CD4-positive, CD25-positive, alpha-beta regulatory T cell (primary cell): Measurements from ENCODE around the gene GTPBP6. TPM values are rescaled to one million over a fixed set of nuclear protein-coding genes. Genes with fewer than 3 reads are reported as not detected.
"Not testable (repeated sequence)": the region's sequence is repeated elsewhere in the genome, so short reads cannot be mapped to it uniquely, and the experiment has no call there.

Experiments
- ATAC-seq, 2 donors: fragments of 150-1000 bp; cut with Tn5 transposase; one replicate each; pipeline ENCODE4 v1.10.0; 2021; ENCODE audit warnings: low read depth in 2 of 2, moderate number of reproducible peaks in 2 of 2, moderate library complexity in 1 of 2
- DNase-seq, 3 donors: peaks; one replicate each; pipeline versions ENCODE4 v3.0.0 to v3.0.0-alpha.2; 2012 to 2022; ENCODE audit warnings: mixed read lengths in 1 of 3
- H3K27ac ChIP-seq: one replicate; pipeline ENCODE4 v1.7.0; 2013; ENCODE audit warnings: mild to moderate bottlenecking, low read length; ENCODE audit not compliant: insufficient read depth, poor library complexity, severe bottlenecking
- H3K27me3 ChIP-seq: one replicate; pipeline ENCODE4 v1.7.0; 2013; ENCODE audit warnings: low read length; ENCODE audit not compliant: control insufficient read depth, insufficient read depth
- H3K36me3 ChIP-seq: one replicate; pipeline ENCODE4 v1.7.0; 2013; ENCODE audit warnings: mild to moderate bottlenecking, low read length, moderate library complexity; ENCODE audit not compliant: control insufficient read depth, insufficient read depth
- H3K4me1 ChIP-seq: 2 replicates; pipeline ENCODE4 v1.7.0; 2013; ENCODE audit warnings: mild to moderate bottlenecking, low read length; ENCODE audit not compliant: insufficient read depth, control insufficient read depth, poor library complexity, severe bottlenecking
- H3K4me3 ChIP-seq: one replicate; pipeline ENCODE4 v1.7.0; 2013; ENCODE audit warnings: low read depth, mild to moderate bottlenecking, low read length, moderate library complexity
- H3K9me3 ChIP-seq, 2 experiments: 1 replicate in 1 of 2; 2 replicates in 1 of 2; pipeline ENCODE4 v1.7.0; 2013; ENCODE audit warnings: low read length in 2 of 2, mild to moderate bottlenecking in 1 of 2, moderate library complexity in 1 of 2; ENCODE audit not compliant: control insufficient read depth in 2 of 2
- H3K27ac Mint-ChIP-seq, 3 donors: one replicate each; pipeline ENCODE4 v1.8.0; 2020 to 2022; ENCODE audit warnings: mild to moderate bottlenecking in 3 of 3, mixed read lengths in 3 of 3, moderate library complexity in 2 of 3
- H3K27me3 Mint-ChIP-seq: one replicate; pipeline ENCODE4 v1.8.0; 2022; ENCODE audit warnings: mild to moderate bottlenecking, mixed read lengths
- H3K36me3 Mint-ChIP-seq: one replicate; pipeline ENCODE4 v1.8.0; 2020; ENCODE audit warnings: mixed read lengths
- H3K4me1 Mint-ChIP-seq, 4 donors: one replicate each; pipeline ENCODE4 v1.8.0; 2020 to 2022; ENCODE audit warnings: mixed read lengths in 4 of 4, mild to moderate bottlenecking in 1 of 4
- H3K4me3 Mint-ChIP-seq, 4 donors: one replicate each; pipeline ENCODE4 v1.8.0; 2020 to 2022; ENCODE audit warnings: mild to moderate bottlenecking in 4 of 4, mixed read lengths in 4 of 4, moderate library complexity in 3 of 4
- H3K9me3 Mint-ChIP-seq, 7 donors: one replicate each; pipeline ENCODE4 v1.8.0; 2020 to 2022; ENCODE audit warnings: mixed read lengths in 7 of 7, mild to moderate bottlenecking in 3 of 7, moderate library complexity in 2 of 7
- polyA plus RNA-seq, 4 donors: library from polyadenylated mRNA; unstranded; fragments of 300-500 nt; fragmentation: Illumina TruSeq; gene quantifications; one replicate each; pipeline ENCODE4 v1.2.3, GENCODE V29; 2021
- total RNA-seq: library from RNA; stranded (reverse); gene quantifications from one replicate; pipeline ENCODE4 v1.2.3, GENCODE V29; 2022

Gene GTPBP6
- total and polyA plus RNA-seq, 5 donors from 2014 or later: 29.7 to 62.2 (median 36.7) TPM

DNA sequence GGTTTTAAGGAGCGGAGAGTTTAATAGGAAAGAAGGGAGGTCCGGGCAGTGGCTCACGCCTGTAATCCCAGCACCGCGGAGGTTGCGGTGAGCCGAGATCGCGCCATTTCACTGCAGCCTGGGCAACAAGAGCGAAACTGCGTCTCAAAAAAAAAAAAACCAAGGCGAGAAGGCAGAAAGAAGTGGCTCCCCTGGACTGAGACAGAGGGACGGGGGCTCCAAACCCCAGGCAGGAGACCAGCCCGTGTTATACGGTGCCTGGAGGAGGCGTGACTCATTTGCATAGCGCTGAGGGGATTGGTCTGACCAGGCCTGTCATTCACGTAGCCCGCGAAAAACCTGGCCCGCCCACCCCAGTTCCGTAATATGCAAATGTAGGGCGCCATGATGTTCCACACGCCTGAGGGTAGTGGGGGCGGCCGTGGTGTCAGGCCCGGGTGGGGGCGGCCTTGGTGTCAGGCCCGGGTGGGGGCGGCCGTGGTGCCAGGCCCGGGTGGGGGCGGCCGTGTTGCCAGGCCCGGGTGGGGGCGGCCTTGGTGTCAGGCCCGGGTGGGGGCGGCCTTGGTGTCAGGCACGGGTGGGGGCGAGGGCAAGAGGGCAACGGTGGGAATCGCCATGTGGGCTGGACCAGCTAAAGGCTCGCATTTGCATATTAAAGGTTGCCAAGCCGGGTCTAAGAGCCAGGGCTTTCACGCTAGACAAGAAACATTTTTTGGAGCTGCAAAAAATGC is 35.3 kb downstream of the GTPBP6 start:
- Mint-ChIP-seq H3K4me3 (peak overlapping the region; percentile 95 to 97 (median 96)), H3K27me3 (peaks cover 2% of the 10 kb centered on the region), H3K4me1 (peaks cover 0 to 51% (median 21%) of the 10 kb centered on the region in 4 donors), H3K9me3 (no peaks in the 10 kb centered on the region), H3K27ac (peak overlapping the region; percentile 94 to 96 (median 96)), H3K36me3 (peaks cover 15% of the 10 kb centered on the region)
- Histone ChIP-seq H3K4me3 (peak overlapping the region; percentile 70), H3K9me3 (no peaks in the 10 kb centered on the region), H3K4me1 (no peaks in the 10 kb centered on the region), H3K27me3 (no peaks in the 10 kb centered on the region), H3K27ac (peak overlapping the region; percentile 73), H3K36me3 (peaks cover 9% of the 10 kb centered on the region)
- peak; percentile 100 for ATAC-seq
- DNase-seq: peak; percentile 85 to 94 (median 86)

DNA sequence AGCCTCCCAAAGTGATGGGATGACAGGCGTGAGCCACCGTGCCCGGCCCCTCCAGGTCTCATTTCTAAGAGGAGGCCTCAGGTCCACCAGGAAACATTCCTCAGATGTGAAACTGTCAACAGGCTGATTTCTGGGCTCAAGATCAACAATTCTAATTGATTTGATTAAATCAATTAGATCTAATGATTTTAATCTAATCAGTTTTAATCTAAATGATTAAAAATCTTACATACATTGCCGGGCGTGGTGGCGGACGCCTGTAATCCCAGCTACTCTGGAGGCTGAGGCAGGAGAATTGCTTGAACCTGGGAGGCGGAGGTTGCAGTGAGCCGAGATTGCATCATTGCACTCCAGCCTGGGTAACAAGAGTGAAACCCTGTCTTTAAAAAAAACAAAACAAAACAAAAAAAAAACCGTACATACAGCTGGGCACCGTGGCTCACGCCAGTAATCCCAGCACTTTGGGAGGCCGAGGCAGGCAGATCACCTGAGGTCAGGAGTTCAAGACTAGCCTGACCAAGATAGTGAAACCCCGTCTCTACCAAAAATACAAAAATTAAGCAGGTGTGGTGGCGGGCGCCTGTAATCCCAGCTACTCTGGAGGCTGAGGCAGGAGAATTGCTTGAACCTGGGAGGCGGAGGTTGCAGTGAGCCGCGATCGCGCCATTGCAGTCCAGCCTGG is 36.5 kb downstream of the GTPBP6 start:
- H3K9me3 Mint-ChIP-seq, H3K36me3 ChIP-seq: not testable (repeated sequence)
- peaks cover 0 to 54% (median 21%) of the 10 kb centered on the region in 4 donors for H3K4me1 Mint-ChIP-seq

DNA sequence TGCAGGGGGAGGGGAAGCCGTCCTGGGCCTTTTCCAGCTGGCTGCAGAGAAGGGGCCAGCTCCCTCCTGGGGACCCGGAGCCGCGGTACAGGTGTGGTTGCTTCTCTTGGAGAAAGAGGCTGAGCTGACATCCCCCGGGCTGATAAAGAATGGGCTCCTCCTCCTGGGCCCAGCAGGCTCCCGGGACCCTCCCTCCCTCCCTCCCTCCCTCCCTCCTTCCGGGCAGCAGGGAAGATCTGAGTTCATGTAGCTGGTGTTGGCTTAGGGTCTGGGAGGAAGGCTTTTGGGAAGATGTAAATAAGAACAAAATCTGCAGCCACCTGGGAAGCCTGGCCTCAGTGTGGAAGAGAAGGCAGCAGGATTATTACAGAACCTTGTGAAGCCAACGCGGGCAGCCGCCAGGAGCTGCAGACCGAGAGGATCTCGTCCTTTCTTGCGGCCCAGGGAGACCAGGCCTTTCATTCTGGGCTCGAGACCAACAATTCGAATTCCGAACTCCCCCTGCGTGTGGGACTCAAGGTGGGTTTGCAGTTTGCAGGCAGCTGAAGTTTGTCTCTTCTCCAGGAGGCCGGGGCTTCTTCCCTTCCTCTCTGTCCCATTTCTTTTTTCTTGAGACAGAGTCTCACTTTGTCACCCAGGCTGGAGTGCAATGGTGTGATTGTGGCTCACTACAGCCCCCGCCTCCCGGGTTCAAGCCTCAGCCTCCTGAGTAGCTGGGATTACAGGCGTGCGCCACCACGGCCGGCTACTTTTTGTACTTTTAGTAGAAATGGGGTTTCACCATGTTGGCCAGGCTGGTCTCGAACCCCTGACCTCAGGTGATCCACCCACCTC is 37.2 kb downstream of the GTPBP6 start, which contains the start of gene PLCXD1:
PLCXD1 (plus strand) TSS at position 216 of the 834 bp plus-strand sequence. CDS start 2,807 bp downstream, outside the sequence.
- no peaks in the 10 kb centered on the region for H3K9me3 Mint-ChIP-seq
- peaks cover 4% of the 10 kb centered on the region for H3K27me3 Mint-ChIP-seq
- peaks cover 11% of the 10 kb centered on the region for H3K36me3 Mint-ChIP-seq
- H3K36me3 ChIP-seq: peaks cover 9% of the 10 kb centered on the region
- no peak for ATAC-seq
- H3K27ac Mint-ChIP-seq: peak within 1 kb of the TSS in 1 of 3 donors; percentile 49
- no peak within 1 kb of the TSS for H3K4me3 ChIP-seq
- H3K27me3 ChIP-seq: no peaks in the 10 kb centered on the region
- peaks cover 8% of the 10 kb centered on the region for H3K4me1 ChIP-seq
- H3K4me1 Mint-ChIP-seq: peaks cover 0 to 53% (median 18%) of the 10 kb centered on the region in 4 donors
- no peaks in the 10 kb centered on the region for H3K9me3 ChIP-seq
- peak in 1 of 3 donors; percentile 24 for DNase-seq
- peak within 1 kb of the TSS in 3 of 4 donors; percentile 64 to 97 (median 83) for H3K4me3 Mint-ChIP-seq
- peak within 1 kb of the TSS; percentile 14 for H3K27ac ChIP-seq

More for the DNA sequence above, 36.5 kb downstream of the GTPBP6 start:
- not testable (repeated sequence) for H3K4me1 ChIP-seq, ATAC-seq, H3K9me3 ChIP-seq, DNase-seq, H3K27me3 ChIP-seq, H3K27ac Mint-ChIP-seq, H3K27me3 Mint-ChIP-seq, H3K4me3 ChIP-seq
- Mint-ChIP-seq H3K36me3 (peaks cover 11% of the 10 kb centered on the region), H3K4me3 (peak overlapping the region in 3 of 4 donors; percentile 22 to 97 (median 64))
- H3K27ac ChIP-seq: peak overlapping the region; percentile 14

DNA sequence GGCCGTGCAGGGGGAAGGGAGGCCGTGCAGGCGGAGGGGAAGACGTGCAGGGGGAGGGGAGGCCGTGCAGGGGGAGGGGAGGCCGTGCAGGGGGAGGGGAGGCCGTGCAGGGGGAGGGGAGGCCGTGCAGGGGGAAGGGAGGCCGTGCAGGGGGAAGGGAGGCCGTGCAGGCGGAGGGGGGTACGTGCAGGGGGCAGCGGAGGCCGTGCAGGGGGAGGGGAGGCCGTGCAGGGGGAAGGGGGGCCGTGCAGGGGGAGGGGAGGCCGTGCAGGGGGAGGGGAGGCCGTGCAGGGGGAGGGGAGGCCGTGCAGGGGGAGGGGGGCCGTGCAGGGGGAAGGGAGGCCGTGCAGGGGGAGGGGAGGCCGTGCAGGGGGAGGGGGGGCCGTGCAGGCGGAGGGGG is 37.9 kb downstream of the GTPBP6 start:
- ATAC-seq, H3K9me3 ChIP-seq, H3K27me3 Mint-ChIP-seq, H3K27me3 ChIP-seq, DNase-seq, H3K27ac Mint-ChIP-seq, H3K36me3 ChIP-seq, H3K4me3 Mint-ChIP-seq, H3K4me3 ChIP-seq, H3K27ac ChIP-seq, H3K36me3 Mint-ChIP-seq, H3K9me3 Mint-ChIP-seq: not testable (repeated sequence)
- H3K4me1 ChIP-seq: peaks cover 15% of the 10 kb centered on the region
- H3K4me1 Mint-ChIP-seq: peaks cover 0 to 55% (median 16%) of the 10 kb centered on the region in 4 donors

DNA sequence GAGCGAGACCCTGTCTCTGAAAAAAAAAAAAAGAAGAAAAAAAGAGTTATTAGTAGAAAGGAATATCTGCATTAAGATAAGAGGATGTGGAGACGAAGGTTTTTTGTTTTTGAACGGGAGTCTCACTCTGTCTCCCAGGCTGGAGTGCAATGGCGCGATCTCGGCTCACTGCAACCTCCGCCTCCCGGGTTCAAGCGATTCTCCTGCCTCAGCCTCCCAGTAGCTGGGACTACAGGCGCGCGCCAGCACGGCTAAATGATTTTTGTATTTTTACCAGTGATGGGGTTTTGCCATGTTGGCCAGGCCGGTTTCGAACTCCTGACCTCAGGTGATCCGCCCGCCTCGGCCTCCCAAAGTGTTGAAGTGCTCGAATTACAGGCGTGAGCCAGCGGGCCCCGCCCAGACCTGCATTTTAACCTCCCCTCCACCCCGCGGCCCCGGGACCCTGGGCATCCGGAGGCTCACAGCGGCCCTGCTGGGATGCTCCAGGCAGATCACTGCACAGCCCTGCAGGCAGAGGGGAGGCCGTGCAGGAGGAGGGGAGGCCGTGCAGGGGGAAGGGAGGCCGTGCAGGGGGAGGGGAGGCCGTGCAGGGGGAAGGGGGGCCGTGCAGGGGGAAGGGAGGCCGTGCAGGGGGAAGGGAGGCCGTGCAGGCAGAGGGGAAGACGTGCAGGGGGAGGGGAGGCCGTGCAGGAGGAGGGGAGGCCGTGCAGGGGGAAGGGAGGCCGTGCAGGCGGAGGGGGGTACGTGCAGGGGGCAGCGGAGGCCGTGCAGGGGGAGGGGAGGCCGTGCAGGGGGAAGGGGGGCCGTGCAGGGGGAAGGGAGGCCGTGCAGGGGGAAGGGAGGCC is 38.6 kb downstream of the GTPBP6 start:
- peaks cover 20% of the 10 kb centered on the region for H3K4me1 ChIP-seq
- H3K4me3 Mint-ChIP-seq: peak overlapping the region; percentile 15 to 82 (median 72)
- not testable (repeated sequence) for H3K4me3 ChIP-seq, H3K27me3 Mint-ChIP-seq, H3K36me3 ChIP-seq, ATAC-seq, H3K36me3 Mint-ChIP-seq, DNase-seq, H3K27ac ChIP-seq, H3K27me3 ChIP-seq, H3K27ac Mint-ChIP-seq, H3K9me3 ChIP-seq, H3K9me3 Mint-ChIP-seq
- peaks cover 0 to 54% (median 13%) of the 10 kb centered on the region in 4 donors for H3K4me1 Mint-ChIP-seq

DNA sequence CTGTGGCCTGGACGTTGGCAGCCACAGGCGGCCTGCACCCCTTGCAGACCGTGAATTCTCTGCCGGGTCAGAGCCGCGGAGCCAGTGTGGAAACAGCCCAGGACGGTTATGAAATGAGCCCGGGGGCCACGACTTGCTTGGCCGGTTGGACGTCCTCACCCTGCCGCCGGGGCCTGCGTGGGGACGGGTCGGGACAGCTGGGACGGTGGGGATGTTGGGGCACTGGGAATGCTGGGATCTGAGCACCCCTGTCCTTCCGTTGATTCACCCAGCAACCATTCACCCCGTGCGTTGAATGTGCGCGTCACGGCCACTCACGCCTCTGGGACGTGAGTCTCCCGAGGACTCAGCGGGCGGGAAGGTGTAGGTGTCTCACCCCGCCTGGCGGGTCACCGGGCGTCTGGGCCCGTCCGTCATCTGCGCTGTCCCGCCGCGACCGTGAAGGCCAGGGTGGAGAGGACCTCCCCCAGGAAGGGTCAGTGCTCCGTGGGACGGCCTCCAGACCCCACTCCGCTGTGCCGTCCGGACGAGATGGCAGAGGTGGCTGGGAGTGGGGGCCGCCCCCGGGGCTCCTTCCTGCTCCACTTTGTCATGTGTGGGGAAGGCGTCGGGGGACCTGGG is 41.9 kb downstream of the GTPBP6 start:
- H3K27ac ChIP-seq: no peak overlapping the region
- Mint-ChIP-seq H3K9me3 (no peaks in the 10 kb centered on the region), H3K27me3 (peaks cover 4% of the 10 kb centered on the region), H3K36me3 (no peaks in the 10 kb centered on the region), H3K4me3 (peak overlapping the region; percentile 68 to 85 (median 80)), H3K4me1 (peaks cover 0 to 35% (median 9%) of the 10 kb centered on the region in 4 donors), H3K27ac (peak overlapping the region in 2 of 3 donors; percentile 35 to 69)
- no peaks in the 10 kb centered on the region for H3K27me3 ChIP-seq
- no peaks in the 10 kb centered on the region for H3K9me3 ChIP-seq
- ATAC-seq: peak in 1 of 2 donors; percentile 35
- peak overlapping the region; percentile 57 for H3K4me3 ChIP-seq
- DNase-seq: peak in 1 of 3 donors; percentile 24
- H3K4me1 ChIP-seq: peaks cover 20% of the 10 kb centered on the region
- H3K36me3 ChIP-seq: no peaks in the 10 kb centered on the region
